Activated naive CD8-positive, alpha-beta T cell treated with anti-CD3 and anti-CD28 coated beads, Interleukin-2, amount 50 U/mL, for 24 hours (primary cell): ENCODE data around the gene CERK.

Source experiments
- ATAC-seq: fragments of 150-1000 bp; cut with Tn5 transposase; one replicate; pipeline ENCODE4 v1.10.0; 2021
- DNase-seq: peaks from one replicate; pipeline ENCODE4 v3.0.0; 2021
- H3K27ac Mint-ChIP-seq: one replicate; pipeline ENCODE4 v1.8.0; 2021; ENCODE audit warnings: mild to moderate bottlenecking, mixed read lengths
- H3K27me3 Mint-ChIP-seq: one replicate; pipeline ENCODE4 v1.8.0; 2021; ENCODE audit warnings: mixed read lengths
- H3K36me3 Mint-ChIP-seq: one replicate; pipeline ENCODE4 v1.8.0; 2021; ENCODE audit warnings: low read depth, mixed read lengths
- H3K4me1 Mint-ChIP-seq: one replicate; pipeline ENCODE4 v1.8.0; 2021; ENCODE audit warnings: mixed read lengths
- H3K4me3 Mint-ChIP-seq: one replicate; pipeline ENCODE4 v1.8.0; 2021; ENCODE audit warnings: mild to moderate bottlenecking, moderate library complexity, mixed read lengths
- H3K9me3 Mint-ChIP-seq: one replicate; pipeline ENCODE4 v1.8.0; 2021; ENCODE audit warnings: mixed read lengths

The CERK gene

GRCh38 chr22:46748908-46749675 lies 11.0 kb upstream of the CERK start:
- Mint-ChIP-seq H3K4me3 (peak overlapping the region; percentile 42), H3K4me1 (peaks cover 27% of the 10 kb centered on the region), H3K27ac (peak overlapping the region; percentile 79), H3K36me3 (no peaks in the 10 kb centered on the region), H3K9me3 (no peaks in the 10 kb centered on the region), H3K27me3 (no peaks in the 10 kb centered on the region)
- peak; percentile 54 for DNase-seq
- peak; percentile 65 for ATAC-seq

GRCh38 chr22:46748206-46748907 lies 10.3 kb upstream of the CERK start:
- peaks cover 25% of the 10 kb centered on the region for H3K4me1 Mint-ChIP-seq
- DNase-seq (no peak), ATAC-seq (no peak)
- H3K9me3 Mint-ChIP-seq, result no peaks in the 10 kb centered on the region
- H3K27me3 Mint-ChIP-seq, result no peaks in the 10 kb centered on the region
- H3K4me3 Mint-ChIP-seq, result no peak overlapping the region
- H3K27ac Mint-ChIP-seq, result peak overlapping the region; percentile 79
- no peaks in the 10 kb centered on the region for H3K36me3 Mint-ChIP-seq

GRCh38 chr22:46747646-46748045 lies 9.6 kb upstream of the CERK start:
- Mint-ChIP-seq H3K27ac (no peak overlapping the region), H3K27me3 (no peaks in the 10 kb centered on the region), H3K4me3 (no peak overlapping the region), H3K9me3 (no peaks in the 10 kb centered on the region), H3K36me3 (no peaks in the 10 kb centered on the region), H3K4me1 (peaks cover 25% of the 10 kb centered on the region)
- DNase-seq (no peak), ATAC-seq (no peak)

GRCh38 chr22:46746620-46747019 lies 8.6 kb upstream of the CERK start:
- H3K27me3 Mint-ChIP-seq, result no peaks in the 10 kb centered on the region
- peaks cover 25% of the 10 kb centered on the region for H3K4me1 Mint-ChIP-seq
- no peaks in the 10 kb centered on the region for H3K9me3 Mint-ChIP-seq
- DNase-seq (no peak), ATAC-seq (no peak)
- H3K27ac Mint-ChIP-seq, result no peak overlapping the region
- no peak overlapping the region for H3K4me3 Mint-ChIP-seq
- H3K36me3 Mint-ChIP-seq, result no peaks in the 10 kb centered on the region

GRCh38 chr22:46746192-46746591 lies 8.1 kb upstream of the CERK start:
- Mint-ChIP-seq H3K27me3 (no peaks in the 10 kb centered on the region), H3K27ac (no peak overlapping the region), H3K4me3 (no peak overlapping the region), H3K9me3 (no peaks in the 10 kb centered on the region), H3K4me1 (peaks cover 23% of the 10 kb centered on the region), H3K36me3 (no peaks in the 10 kb centered on the region)
- no peak for DNase-seq
- ATAC-seq, result no peak

- DNase-seq, result no peak
- Mint-ChIP-seq H3K9me3 (no peaks in the 10 kb centered on the region), H3K36me3 (no peaks in the 10 kb centered on the region), H3K4me3 (no peak overlapping the region), H3K27ac (no peak overlapping the region), H3K27me3 (no peaks in the 10 kb centered on the region), H3K4me1 (peaks cover 12% of the 10 kb centered on the region)
- ATAC-seq, result no peak
Observed at GRCh38 chr22:46744581-46744980, 6.5 kb upstream of the CERK start.

- Mint-ChIP-seq H3K27me3 (no peaks in the 10 kb centered on the region), H3K4me1 (peaks cover 9% of the 10 kb centered on the region), H3K27ac (no peak overlapping the region), H3K9me3 (no peaks in the 10 kb centered on the region), H3K36me3 (no peaks in the 10 kb centered on the region), H3K4me3 (no peak overlapping the region)
- ATAC-seq (no peak), DNase-seq (no peak)
Observed at GRCh38 chr22:46742576-46743221, 4.6 kb upstream of the CERK start.

GRCh38 chr22:46741974-46742519 lies 4.0 kb upstream of the CERK start:
- Mint-ChIP-seq H3K9me3 (no peaks in the 10 kb centered on the region), H3K27me3 (no peaks in the 10 kb centered on the region), H3K36me3 (peaks cover 2% of the 10 kb centered on the region), H3K27ac (no peak overlapping the region), H3K4me3 (no peak overlapping the region), H3K4me1 (peaks cover 13% of the 10 kb centered on the region)
- DNase-seq (no peak), ATAC-seq (no peak)

GRCh38 chr22:46740910-46741780 lies 3.1 kb upstream of the CERK start:
- H3K9me3 Mint-ChIP-seq, result no peaks in the 10 kb centered on the region
- no peak for ATAC-seq
- peaks cover 21% of the 10 kb centered on the region for H3K4me1 Mint-ChIP-seq
- DNase-seq, result no peak
- peaks cover 2% of the 10 kb centered on the region for H3K36me3 Mint-ChIP-seq
- no peak overlapping the region for H3K27ac Mint-ChIP-seq
- H3K4me3 Mint-ChIP-seq, result no peak overlapping the region
- H3K27me3 Mint-ChIP-seq, result no peaks in the 10 kb centered on the region

- H3K9me3 Mint-ChIP-seq, result no peaks in the 10 kb centered on the region
- peaks cover 4% of the 10 kb centered on the region for H3K36me3 Mint-ChIP-seq
- DNase-seq (peak; percentile 69), ATAC-seq (peak; percentile 80)
- peak overlapping the region; percentile 75 for H3K27ac Mint-ChIP-seq
- peak overlapping the region; percentile 82 for H3K4me3 Mint-ChIP-seq
- peaks cover 39% of the 10 kb centered on the region for H3K4me1 Mint-ChIP-seq
- H3K27me3 Mint-ChIP-seq, result no peaks in the 10 kb centered on the region
Observed at GRCh38 chr22:46739094-46739870, 1.2 kb upstream of the CERK start.

- Mint-ChIP-seq H3K9me3 (no peaks in the 10 kb centered on the region), H3K4me1 (peaks cover 43% of the 10 kb centered on the region), H3K27ac (peak overlapping the region; percentile 75), H3K27me3 (no peaks in the 10 kb centered on the region), H3K4me3 (peak overlapping the region; percentile 82), H3K36me3 (peaks cover 4% of the 10 kb centered on the region)
- ATAC-seq (peak; percentile 8), DNase-seq (no peak)
Observed at GRCh38 chr22:46738647-46739093, 618 bp upstream of the CERK start.

- Mint-ChIP-seq H3K27me3 (no peaks in the 10 kb centered on the region), H3K4me3 (peak overlapping the region; percentile 98), H3K27ac (peak overlapping the region; percentile 98), H3K4me1 (peaks cover 51% of the 10 kb centered on the region), H3K36me3 (peaks cover 4% of the 10 kb centered on the region), H3K9me3 (no peaks in the 10 kb centered on the region)
- DNase-seq (peak; percentile 58), ATAC-seq (peak; percentile 25)
Observed at GRCh38 chr22:46737105-46737975, 712 bp downstream of the CERK start.

GRCh38 chr22:46736705-46737104 lies 1.3 kb downstream of the CERK start:
- Mint-ChIP-seq H3K36me3 (peaks cover 7% of the 10 kb centered on the region), H3K9me3 (no peaks in the 10 kb centered on the region), H3K27me3 (no peaks in the 10 kb centered on the region), H3K4me1 (peaks cover 56% of the 10 kb centered on the region), H3K27ac (peak overlapping the region; percentile 98), H3K4me3 (peak overlapping the region; percentile 98)
- ATAC-seq (no peak), DNase-seq (no peak)
